M059J (cell line): ENCODE data around the gene TRIM69. TPM values are rescaled to one million over a fixed set of nuclear protein-coding genes. Genes with fewer than 3 reads are reported as not detected.

ENCODE experiments used
- DNase-seq: peaks from one replicate; pipeline ENCODE4 v3.0.0-alpha.2; 2012; ENCODE audit warnings: low read depth
- total RNA-seq: library from RNA; depleted of rRNA; stranded (reverse); fragments of >200 nt; shearing (Covaris generic); gene quantifications from 2 replicates; pipeline ENCODE4 v1.2.3, GENCODE V29; 2014; rRNA removed

Gene TRIM69
- total RNA-seq, 1 experiment from 2014 or later = 37.2 TPM

- no peak for DNase-seq
Measured at GRCh38 chr15:44804298-44805046, 68.1 kb downstream of the TRIM69 start.

GRCh38 chr15:44808557-44808956, 72.2 kb downstream of the TRIM69 start:
- no peak for DNase-seq

DNA sequence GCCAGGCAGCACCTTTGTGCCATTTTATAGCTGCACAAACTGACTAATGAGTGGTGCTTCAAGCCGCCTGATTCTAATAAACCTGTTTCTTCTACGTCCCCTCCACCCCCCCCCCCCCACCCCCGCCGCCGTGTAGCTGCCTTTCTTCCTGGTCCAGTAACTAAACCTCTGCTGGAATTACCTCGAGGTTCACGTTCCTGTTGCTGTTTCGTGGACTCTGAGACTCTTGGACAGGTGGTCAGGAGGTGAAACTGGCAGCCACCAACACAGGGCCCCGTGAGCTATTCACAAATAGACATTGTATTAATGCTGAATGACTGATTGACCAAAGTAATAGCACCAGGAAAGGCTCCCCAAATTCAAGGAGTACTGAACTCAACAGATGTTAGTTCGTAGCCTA, 73.9 kb downstream of the TRIM69 start:
- DNase-seq = no peak

DNA sequence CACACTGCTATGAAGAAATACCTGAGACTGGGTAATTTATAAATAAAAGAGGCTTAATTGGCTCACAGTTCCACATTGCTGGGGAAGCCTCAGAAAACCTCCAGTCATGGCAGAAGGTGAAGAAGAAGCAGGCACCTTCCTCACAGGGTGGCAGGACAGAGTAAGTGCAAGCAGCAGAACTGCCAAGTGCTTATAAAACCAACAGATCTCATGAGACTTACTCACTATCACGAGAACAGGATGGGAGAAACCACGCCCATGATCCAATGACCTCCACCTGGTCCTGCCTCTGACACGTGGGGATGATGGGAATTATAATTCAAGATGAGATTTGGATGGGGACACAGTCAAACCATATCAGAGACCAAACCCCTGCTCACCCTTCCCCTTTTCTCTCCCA, 75.0 kb downstream of the TRIM69 start:
- DNase-seq = peak; percentile 10

- DNase-seq = no peak
Measured at GRCh38 chr15:44812029-44812517, 75.7 kb downstream of the TRIM69 start.

GRCh38 chr15:44813231-44813630, 76.9 kb downstream of the TRIM69 start:
- no peak for DNase-seq

Other genes starting within 250 kb of the TRIM69 start
- gene EIF3J, start 199.4 kb upstream of the TRIM69 start, total RNA-seq = 26.9 and 49.2 TPM in 2 replicates
- 22.4 and 43.2 TPM in 2 replicates for gene SPG11, start 72.9 kb upstream of the TRIM69 start, total RNA-seq
- gene PATL2, start 25.2 kb upstream of the TRIM69 start, total RNA-seq = 2.0 and 2.6 TPM in 2 replicates
- gene B2M, start 25.0 kb upstream of the TRIM69 start, total RNA-seq = 13,654 and 19,449 TPM in 2 replicates
- gene TERB2, start 220.2 kb downstream of the TRIM69 start, total RNA-seq = not detected in 2 replicates